Liver (tissue), 3 donors: ENCODE measurements around the gene TRIM60.
"Not testable (repeated sequence)": the region's sequence is repeated elsewhere in the genome, so short reads cannot be mapped to it uniquely, and the experiment has no call there.

Source experiments
- JUND ChIP-seq, 2 donors: IDR thresholded peaks; 2 replicates each; pipeline ENCODE4 v1.6.1; 2016; ENCODE audit warnings: antibody characterized with exemption in 2 of 2
- TAF1 ChIP-seq: conservative IDR thresholded peaks from 2 replicates; pipeline ENCODE4 v1.6.1; 2016; ENCODE audit warnings: antibody characterized with exemption, mild to moderate bottlenecking
- YY1 ChIP-seq: IDR thresholded peaks from 2 replicates; pipeline ENCODE4 v1.6.1; 2016; ENCODE audit warnings: antibody characterized with exemption, mild to moderate bottlenecking
- TF ChIP-seq, protein P1 (sequence below): fragments of 150-350 bp; IDR thresholded peaks from 2 replicates; pipeline ENCODE4 v1.5.1; 2017; ENCODE audit warnings: improper control_type of control experiment, low read depth, low read length; ENCODE audit not compliant: missing input control
- TF ChIP-seq, protein P2 (sequence below): IDR thresholded peaks from 2 replicates; pipeline ENCODE4 v1.6.1; 2016; ENCODE audit warnings: antibody characterized with exemption, mild to moderate bottlenecking
- TF ChIP-seq, protein P3 (sequence below): IDR thresholded peaks from 2 replicates; pipeline ENCODE4 v1.6.1; 2016; ENCODE audit warnings: antibody characterized with exemption
- donor health status: healthy.
- donor health status: healthy.

DNA sequence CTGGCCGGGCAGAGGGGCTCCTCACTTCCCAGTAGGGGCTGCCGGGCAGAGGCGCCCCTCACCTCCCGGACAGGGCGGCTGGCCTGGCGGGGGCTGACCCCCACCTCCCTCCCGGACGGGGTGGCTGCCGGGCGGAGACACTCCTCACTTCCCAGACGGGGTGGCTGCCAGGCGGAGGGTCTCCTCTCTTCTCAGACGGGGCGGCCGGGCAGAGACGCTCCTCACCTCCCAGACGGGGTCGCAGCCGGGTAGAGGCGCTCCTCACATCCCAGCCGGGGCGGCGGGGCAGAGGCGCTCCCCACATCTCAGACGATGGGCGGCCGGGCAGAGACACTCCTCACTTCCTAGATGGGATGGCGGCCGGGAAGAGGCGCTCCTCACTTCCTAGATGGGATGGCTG is 11.8 kb upstream of the TRIM60 start:
- TF ChIP-seq, protein P1, sequence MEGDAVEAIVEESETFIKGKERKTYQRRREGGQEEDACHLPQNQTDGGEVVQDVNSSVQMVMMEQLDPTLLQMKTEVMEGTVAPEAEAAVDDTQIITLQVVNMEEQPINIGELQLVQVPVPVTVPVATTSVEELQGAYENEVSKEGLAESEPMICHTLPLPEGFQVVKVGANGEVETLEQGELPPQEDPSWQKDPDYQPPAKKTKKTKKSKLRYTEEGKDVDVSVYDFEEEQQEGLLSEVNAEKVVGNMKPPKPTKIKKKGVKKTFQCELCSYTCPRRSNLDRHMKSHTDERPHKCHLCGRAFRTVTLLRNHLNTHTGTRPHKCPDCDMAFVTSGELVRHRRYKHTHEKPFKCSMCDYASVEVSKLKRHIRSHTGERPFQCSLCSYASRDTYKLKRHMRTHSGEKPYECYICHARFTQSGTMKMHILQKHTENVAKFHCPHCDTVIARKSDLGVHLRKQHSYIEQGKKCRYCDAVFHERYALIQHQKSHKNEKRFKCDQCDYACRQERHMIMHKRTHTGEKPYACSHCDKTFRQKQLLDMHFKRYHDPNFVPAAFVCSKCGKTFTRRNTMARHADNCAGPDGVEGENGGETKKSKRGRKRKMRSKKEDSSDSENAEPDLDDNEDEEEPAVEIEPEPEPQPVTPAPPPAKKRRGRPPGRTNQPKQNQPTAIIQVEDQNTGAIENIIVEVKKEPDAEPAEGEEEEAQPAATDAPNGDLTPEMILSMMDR = not testable (repeated sequence)
- TF ChIP-seq, protein P2, sequence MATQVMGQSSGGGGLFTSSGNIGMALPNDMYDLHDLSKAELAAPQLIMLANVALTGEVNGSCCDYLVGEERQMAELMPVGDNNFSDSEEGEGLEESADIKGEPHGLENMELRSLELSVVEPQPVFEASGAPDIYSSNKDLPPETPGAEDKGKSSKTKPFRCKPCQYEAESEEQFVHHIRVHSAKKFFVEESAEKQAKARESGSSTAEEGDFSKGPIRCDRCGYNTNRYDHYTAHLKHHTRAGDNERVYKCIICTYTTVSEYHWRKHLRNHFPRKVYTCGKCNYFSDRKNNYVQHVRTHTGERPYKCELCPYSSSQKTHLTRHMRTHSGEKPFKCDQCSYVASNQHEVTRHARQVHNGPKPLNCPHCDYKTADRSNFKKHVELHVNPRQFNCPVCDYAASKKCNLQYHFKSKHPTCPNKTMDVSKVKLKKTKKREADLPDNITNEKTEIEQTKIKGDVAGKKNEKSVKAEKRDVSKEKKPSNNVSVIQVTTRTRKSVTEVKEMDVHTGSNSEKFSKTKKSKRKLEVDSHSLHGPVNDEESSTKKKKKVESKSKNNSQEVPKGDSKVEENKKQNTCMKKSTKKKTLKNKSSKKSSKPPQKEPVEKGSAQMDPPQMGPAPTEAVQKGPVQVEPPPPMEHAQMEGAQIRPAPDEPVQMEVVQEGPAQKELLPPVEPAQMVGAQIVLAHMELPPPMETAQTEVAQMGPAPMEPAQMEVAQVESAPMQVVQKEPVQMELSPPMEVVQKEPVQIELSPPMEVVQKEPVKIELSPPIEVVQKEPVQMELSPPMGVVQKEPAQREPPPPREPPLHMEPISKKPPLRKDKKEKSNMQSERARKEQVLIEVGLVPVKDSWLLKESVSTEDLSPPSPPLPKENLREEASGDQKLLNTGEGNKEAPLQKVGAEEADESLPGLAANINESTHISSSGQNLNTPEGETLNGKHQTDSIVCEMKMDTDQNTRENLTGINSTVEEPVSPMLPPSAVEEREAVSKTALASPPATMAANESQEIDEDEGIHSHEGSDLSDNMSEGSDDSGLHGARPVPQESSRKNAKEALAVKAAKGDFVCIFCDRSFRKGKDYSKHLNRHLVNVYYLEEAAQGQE = not testable (repeated sequence)
- not testable (repeated sequence) for TF ChIP-seq JUND (IDR thresholded peaks at IDR 0.05); TAF1; YY1
- TF ChIP-seq, protein P3, sequence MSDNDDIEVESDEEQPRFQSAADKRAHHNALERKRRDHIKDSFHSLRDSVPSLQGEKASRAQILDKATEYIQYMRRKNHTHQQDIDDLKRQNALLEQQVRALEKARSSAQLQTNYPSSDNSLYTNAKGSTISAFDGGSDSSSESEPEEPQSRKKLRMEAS = not testable (repeated sequence)
